BJ (cell line): Measurements from ENCODE around the gene JPT1. TPM values are rescaled to one million over a fixed set of nuclear protein-coding genes. Genes with fewer than 3 reads are reported as not detected.
A peak's percentile ranks its signal among the peaks of the same experiment; 100 is the strongest.

Experiments
- CTCF ChIA-PET: fragments of 350-600 bp; formaldehyde crosslinking; extraction: SDS; loops from one replicate; lab custom pipeline; 2021; ENCODE audit warnings: antibody characterized with exemption, inconsistent platforms; lab: Yijun Ruan, JAX
- POLR2A ChIA-PET: fragments of 300-600 bp; sonication (Branson Sonifier 250); formaldehyde crosslinking; extraction: SDS; loops from one replicate; lab custom pipeline; 2021; ENCODE audit warnings: antibody characterized with exemption; lab: Charles Lee
- DNase-seq: peaks from one replicate; pipeline ENCODE4 v3.0.0-alpha.2; 2011; ENCODE audit warnings: low read depth
- H3K27me3 ChIP-seq: 2 replicates; pipeline ENCODE4 v1.6.0; 2011; ENCODE audit warnings: low read length; ENCODE audit not compliant: control insufficient read depth, insufficient read depth
- H3K36me3 ChIP-seq: 2 replicates; pipeline ENCODE4 v1.5.1; 2011; ENCODE audit warnings: low read length; ENCODE audit not compliant: control insufficient read depth, insufficient read depth
- H3K4me3 ChIP-seq: 2 replicates; pipeline ENCODE4 v1.5.1; 2011; ENCODE audit warnings: low read depth, mild to moderate bottlenecking, control low read depth, low read length
- CTCF ChIP-seq: IDR thresholded peaks from 2 replicates; pipeline ENCODE4 v1.5.1; 2011; ENCODE audit warnings: low read depth, mild to moderate bottlenecking, control low read depth, inconsistent platforms, low read length, moderate library complexity; ENCODE audit not compliant: insufficient read depth
- polyA plus RNA-seq: library from polyadenylated mRNA; depleted of rRNA; stranded (reverse); fragments of >200 nt; gene quantifications from 2 replicates; pipeline ENCODE4 v1.2.3, GENCODE V29; 2011

Gene JPT1
- polyA plus RNA-seq, 1 experiment: 111 TPM

GRCh38 chr17:75110234-75110937, 43.9 kb downstream of the JPT1 start:
- TF ChIP-seq CTCF: no peak
- peaks cover 2% of the 10 kb centered on the region; the same call in 1 of the 2 replicates for H3K36me3 ChIP-seq
- peak overlapping the region; percentile 90 for H3K4me3 ChIP-seq
- DNase-seq: no peak
- ChIA-PET POLR2A (no interaction called here), CTCF (interaction anchor here (0.9 to 7.0 kb wide), 6 partner anchors 16 to 91 kb away, joined by 3 to 77 read pairs (median 6); partner anchors contain the start of gene NT5C)
- no peaks in the 10 kb centered on the region for H3K27me3 ChIP-seq

GRCh38 chr17:75109407-75110233, 44.7 kb downstream of the JPT1 start, which contains the start of gene ARMC7:
TSS of gene ARMC7 (plus strand) at chr17:75109969. CDS start at chr17:75110289, 320 bp downstream.
- H3K27me3 ChIP-seq: no peaks in the 10 kb centered on the region
- CTCF ChIA-PET: interaction anchor here (1.0 to 7.0 kb wide), 5 partner anchors 22 to 91 kb away, joined by 3 to 77 read pairs (median 7); partner anchors contain the start of gene NT5C
- TF ChIP-seq CTCF: no peak
- peak; percentile 38 for DNase-seq
- POLR2A ChIA-PET: no interaction called here
- peak within 1 kb of the TSS; percentile 90 for H3K4me3 ChIP-seq
- H3K36me3 ChIP-seq: peaks cover 3% of the 10 kb centered on the region

- Histone ChIP-seq H3K36me3 (peaks cover 4% of the 10 kb centered on the region), H3K4me3 (peak overlapping the region; percentile 90), H3K27me3 (no peaks in the 10 kb centered on the region)
- POLR2A ChIA-PET: no interaction called here
- no peak for DNase-seq
- CTCF ChIA-PET: interaction anchor here (1.0 to 7.0 kb wide), 4 partner anchors 22 to 92 kb away, joined by 3 to 77 read pairs (median 10); partner anchors contain the start of gene NT5C
- no peak for TF ChIP-seq CTCF
These were observed 45.3 kb downstream of the JPT1 start for GRCh38 chr17:75109046-75109406.

GRCh38 chr17:75108193-75108592, 46.1 kb downstream of the JPT1 start:
- Histone ChIP-seq H3K36me3 (peaks cover 8% of the 10 kb centered on the region), H3K4me3 (no peak overlapping the region), H3K27me3 (no peaks in the 10 kb centered on the region)
- ChIA-PET POLR2A (no interaction called here), CTCF (interaction anchor here (0.7 to 0.9 kb wide), 2 partner anchors 38 to 163 kb away, joined by 3 read pairs; no protein-coding TSS in a partner anchor)
- TF ChIP-seq CTCF: no peak
- no peak for DNase-seq
